Breast epithelium (tissue), 4 donors: ENCODE measurements around the gene CDH24. TPM values are rescaled to one million over a fixed set of nuclear protein-coding genes. Genes with fewer than 3 reads are reported as not detected.

Experiments
- DNase-seq, 2 donors: peaks; one replicate each; pipeline ENCODE4 v3.0.0-alpha.2; 2019; ENCODE audit warnings: low spot score in 2 of 2
- H3K27ac ChIP-seq, 2 donors: fragments of 200-600 bp; sonication (generic) in 1 of 2; one replicate each; pipeline ENCODE4 v1.5.1; 2016 to 2019; ENCODE audit warnings: mild to moderate bottlenecking in 1 of 2
- H3K27me3 ChIP-seq, 2 donors: fragments of 200-600 bp; sonication (generic) in 1 of 2; one replicate each; pipeline versions ENCODE4 v1.5.1 to v1.6.0; 2017 to 2019; ENCODE audit warnings: control low read depth in 1 of 2, mild to moderate bottlenecking in 1 of 2
- H3K36me3 ChIP-seq: fragments of 200-600 bp; one replicate; pipeline ENCODE4 v1.5.1; 2019
- H3K4me1 ChIP-seq, 2 donors: fragments of 200-600 bp; sonication (generic); one replicate each; pipeline ENCODE4 v1.5.1; 2016 to 2019; ENCODE audit warnings: control low read depth in 1 of 2
- H3K4me3 ChIP-seq, 3 donors: fragments of 200-600 bp; sonication (generic); 1 replicate in 2 of 3; 2 replicates in 1 of 3; pipeline ENCODE4 v1.5.1; 2016 to 2019; ENCODE audit warnings: mild to moderate bottlenecking in 3 of 3, moderate library complexity in 2 of 3
- H3K9me3 ChIP-seq, 2 donors: fragments of 200-600 bp; sonication (generic) in 1 of 2; one replicate each; pipeline ENCODE4 v1.5.1; 2016 to 2019; ENCODE audit warnings: control low read depth in 1 of 2
- CTCF ChIP-seq, 3 donors: fragments of 450-650 bp; IDR thresholded peaks; one replicate each; pipeline ENCODE4 v1.5.1; 2016 to 2017; ENCODE audit warnings: antibody characterized with exemption in 3 of 3, mild to moderate bottlenecking in 3 of 3, moderate library complexity in 3 of 3
- POLR2A ChIP-seq: fragments of 450-650 bp; IDR thresholded peaks from one replicate; pipeline ENCODE4 v1.6.1; 2016; ENCODE audit warnings: antibody characterized with exemption, mild to moderate bottlenecking, moderate library complexity
- POLR2AphosphoS5 ChIP-seq, 3 donors: sonication (generic); formaldehyde crosslinking; IDR thresholded peaks; one replicate each; pipeline ENCODE4 v1.6.1; 2017; ENCODE audit warnings: antibody characterized with exemption in 3 of 3
- intact Hi-C: fragments of 100-400 bp; cut with DNase I; formaldehyde crosslinking; loops from one replicate; pipeline ENCODE4 v1.15.1; 2023; ENCODE audit warnings: low total_unique reads
- total RNA-seq, 3 donors: library from RNA; depleted of rRNA; stranded (reverse); fragments of >200 nt; gene quantifications; one replicate each; pipeline ENCODE4 v1.1.0, GENCODE V29; 2016

Gene CDH24
- total RNA-seq: 1 to 10 TPM; 2.2 to 5.2 (median 3.2) TPM

GRCh38 chr14:23056956-23057756, at the start of gene CDH24:
TSS of gene CDH24 (minus strand) at chr14:23057520. CDS start at chr14:23055733, 1,787 bp downstream.
- Histone ChIP-seq H3K27ac (peak within 1 kb of the TSS; percentile 56 to 57), H3K4me3 (peak within 1 kb of the TSS; percentile 63 to 78 (median 74)), H3K4me1 (peaks cover 0 to 9% of the 10 kb centered on the region in 2 donors), H3K27me3 (no peaks in the 10 kb centered on the region), H3K9me3 (no peaks in the 10 kb centered on the region), H3K36me3 (peaks cover 9% of the 10 kb centered on the region)
- TF ChIP-seq POLR2AphosphoS5 (IDR thresholded peaks at IDR 0.05) (no peak), POLR2A (no peak), CTCF (IDR thresholded peaks at IDR 0.05) (no peak)
- DNase-seq: peak in 1 of 2 donors; percentile 51
- intact Hi-C loops: no loop called here

- intact Hi-C loops: no loop called here
- no peaks in the 10 kb centered on the region for H3K4me1 ChIP-seq
- TF ChIP-seq POLR2AphosphoS5 (IDR thresholded peaks at IDR 0.05): no peak
- no peak for TF ChIP-seq CTCF (IDR thresholded peaks at IDR 0.05)
- TF ChIP-seq POLR2A: no peak
Measured at GRCh38 chr14:23106747-23107045, 49.4 kb upstream of the CDH24 start.

GRCh38 chr14:23105348-23105824, 48.1 kb upstream of the CDH24 start:
- H3K27me3 ChIP-seq: no peaks in the 10 kb centered on the region
- H3K4me3 ChIP-seq: no peak overlapping the region

More at GRCh38 chr14:23106747-23107045, 49.4 kb upstream of the CDH24 start:
- no peak overlapping the region for H3K4me3 ChIP-seq
- no peaks in the 10 kb centered on the region for H3K27me3 ChIP-seq
- no peak overlapping the region for H3K27ac ChIP-seq
- H3K36me3 ChIP-seq: no peaks in the 10 kb centered on the region
- H3K9me3 ChIP-seq: no peaks in the 10 kb centered on the region
- no peak for DNase-seq

GRCh38 chr14:23104591-23105347, 47.4 kb upstream of the CDH24 start, which contains the start of gene CIROP:
TSS of gene CIROP (minus strand) at chr14:23104989. CDS start at chr14:23104920, 69 bp downstream.
- no peak within 1 kb of the TSS for H3K27ac ChIP-seq
- H3K4me1 ChIP-seq: no peaks in the 10 kb centered on the region
- no peak for DNase-seq
- H3K27me3 ChIP-seq: no peaks in the 10 kb centered on the region
- H3K9me3 ChIP-seq: no peaks in the 10 kb centered on the region
- TF ChIP-seq POLR2A (no peak), CTCF (IDR thresholded peaks at IDR 0.05) (no peak), POLR2AphosphoS5 (IDR thresholded peaks at IDR 0.05) (no peak)
- intact Hi-C loops: no loop called here
- no peaks in the 10 kb centered on the region for H3K36me3 ChIP-seq
- H3K4me3 ChIP-seq: no peak within 1 kb of the TSS

More at GRCh38 chr14:23105348-23105824, 48.1 kb upstream of the CDH24 start:
- H3K9me3 ChIP-seq: no peaks in the 10 kb centered on the region
- no peak for DNase-seq
- no peaks in the 10 kb centered on the region for H3K36me3 ChIP-seq
- TF ChIP-seq CTCF (IDR thresholded peaks at IDR 0.05): no peak
- no peak for TF ChIP-seq POLR2AphosphoS5 (IDR thresholded peaks at IDR 0.05)
- TF ChIP-seq POLR2A: no peak
- H3K27ac ChIP-seq: no peak overlapping the region
- intact Hi-C loops: no loop called here
- H3K4me1 ChIP-seq: no peaks in the 10 kb centered on the region
